Subcutaneous adipose tissue (tissue), 4 donors: ENCODE results near the gene LHX4. TPM values are rescaled to one million over a fixed set of nuclear protein-coding genes. Genes with fewer than 3 reads are reported as not detected.

Experiments used
- CTCF ChIP-seq: fragments of 450-650 bp; IDR thresholded peaks from one replicate; pipeline ENCODE4 v1.5.1; 2016; ENCODE audit warnings: low read depth, mild to moderate bottlenecking, control low read depth, antibody characterized with exemption, moderate library complexity
- total RNA-seq, 4 donors: library from RNA; depleted of rRNA; stranded (reverse); fragments of >200 nt; gene quantifications; one replicate each; pipeline ENCODE4 v1.1.0, GENCODE V29; 2016

The LHX4 gene
- total RNA-seq, 4 donors from 2014 or later: under 0.01 TPM; not detected in 3

- TF ChIP-seq CTCF: no peak
Observed at GRCh38 chr1:180251526-180252305, 21.7 kb downstream of the LHX4 start.

- TF ChIP-seq CTCF: no peak
Observed at GRCh38 chr1:180252638-180253536, 22.8 kb downstream of the LHX4 start.

GRCh38 chr1:180253585-180254495 lies 23.8 kb downstream of the LHX4 start:
- no peak for TF ChIP-seq CTCF

- no peak for TF ChIP-seq CTCF
Observed at GRCh38 chr1:180254496-180254819, 24.4 kb downstream of the LHX4 start.

- no peak for TF ChIP-seq CTCF
Observed at GRCh38 chr1:180254854-180255253, 24.8 kb downstream of the LHX4 start.

GRCh38 chr1:180255536-180256340 lies 25.7 kb downstream of the LHX4 start:
- no peak for TF ChIP-seq CTCF
